ENCODE measurements around the gene DLGAP4. TPM values are rescaled to one million over a fixed set of nuclear protein-coding genes. Genes with fewer than 3 reads are reported as not detected.

Gene DLGAP4
- total and polyA plus RNA-seq, 9 of the 15 experiments (the other 6 are each of a cell fraction or from before 2014, with no cell fraction given), result 0.31 to 34.1 (median 4.5) TPM

GRCh38 chr20:36399969-36400545 lies 93.9 kb downstream of the DLGAP4 start:
- H3K9me3 ChIP-seq (replicated peaks; ENCODE audit: control insufficient read depth, insufficient read depth, low read depth, low read length), result no peaks in the 10 kb centered on the region
- in situ Hi-C loops (cut with MboI), result no loop called here
- CTCF ChIA-PET (ENCODE audit: low intra/inter-chr PET ratio), result interaction anchor here (1.0 to 1.2 kb wide), 3 partner anchors 183 to 200 kb away, joined by 3 to 5 read pairs (median 4); no protein-coding TSS in a partner anchor
- H3K4me2 ChIP-seq (ENCODE audit: insufficient read depth, low read length), result no peak overlapping the region
- H3K27ac ChIP-seq (ENCODE audit: extremely low read depth, low read depth, low read length), result no peak overlapping the region
- BruUV-seq (replicated peaks), result no TSS peak
- intact Hi-C loops (cut with micrococcal nuclease), result loop anchor here (1.0 to 2.0 kb wide), 2 partner anchors 127 to 185 kb away; no protein-coding TSS in a partner anchor
- no peak overlapping the region for H3K9ac ChIP-seq (ENCODE audit: insufficient read depth in 1 of 2, low read depth in 2 of 2, low read length in 2 of 2)
- no peaks in the 10 kb centered on the region for H3K36me3 ChIP-seq (ENCODE audit: control insufficient read depth, insufficient read depth, low read length)
- FAIRE-seq (no peak), DNase-seq (ENCODE audit: extremely low read depth in 1 of 4, low spot score in 3 of 4) (no peak), ATAC-seq (no peak)
- 2% methylated on average over 7 of the region's 7 CpGs for WGBS (ENCODE audit: insufficient coverage, low coverage, missing lambda C conversion rate)
- TF ChIP-seq ZNF75A (CRISPR knock-in tag; IDR thresholded peaks at IDR 0.05) (no peak), KLF13 (tag; IDR thresholded peaks at IDR 0.05; ENCODE audit: borderline replicate concordance, low read depth) (no peak), ID3 (CRISPR knock-in tag; IDR thresholded peaks at IDR 0.05) (no peak), ID3 (tag; IDR thresholded peaks at IDR 0.05) (no peak), CBX3 (IDR thresholded peaks at IDR 0.05; ENCODE audit: borderline replicate concordance in 1 of 2, low read length in 2 of 2) (0 out of 3 replicates have a peak, but pooled peaks of 1 of the 2 experiments have one; percentile 5), PCBP1 (IDR thresholded peaks at IDR 0.05; ENCODE audit: low read depth, low read length, poor library complexity, severe bottlenecking) (no peak), SMARCA4 (IDR thresholded peaks at IDR 0.05) (no peak), STAT6 (CRISPR knock-in tag; IDR thresholded peaks at IDR 0.05) (no peak), KLF16 (IDR thresholded peaks at IDR 0.05) (no peak), NUFIP1 (IDR thresholded peaks at IDR 0.05; ENCODE audit: partially characterized antibody) (no peak)
- no peaks in the 10 kb centered on the region for H3K4me1 ChIP-seq (replicated peaks in 1 of 2; ENCODE audit: control insufficient read depth in 2 of 2, insufficient read depth in 2 of 2, low read length in 2 of 2)
- H4K20me1 ChIP-seq (replicated peaks; ENCODE audit: control insufficient read depth, insufficient read depth, low read length), result peaks cover 14% of the 10 kb centered on the region; the same call in 1 of the 2 replicates
- H2AFZ ChIP-seq (ENCODE audit: low read depth, low read length), result no peak overlapping the region
- H3K4me3 ChIP-seq, result no peak overlapping the region
- POLR2A ChIA-PET, result interaction anchor here (0.6 to 1.6 kb wide), 4 partner anchors 13 to 121 kb away, joined by 3 to 5 read pairs (median 4); no protein-coding TSS in a partner anchor
- H3K27me3 ChIP-seq (ENCODE audit: control insufficient read depth in 2 of 2, insufficient read depth in 2 of 2, low read length in 2 of 2), result peaks cover 19 to 43% of the 10 kb centered on the region in 2 experiments
- no peaks in the 10 kb centered on the region for H3K9me1 ChIP-seq (ENCODE audit: control insufficient read depth, insufficient read depth, low read length)
- no peaks in the 10 kb centered on the region for H3K79me2 ChIP-seq (ENCODE audit: control insufficient read depth, insufficient read depth, low read length)

Measured in K562 (cell line).